ENCODE measurements around the gene ABHD8.

The ABHD8 gene

GRCh38 chr19:17243830-17244617 lies 59.2 kb downstream of the ABHD8 start:
- no peak for DNase-seq (ENCODE audit: low read depth in 2 of 2, low spot score in 1 of 2)

DNA sequence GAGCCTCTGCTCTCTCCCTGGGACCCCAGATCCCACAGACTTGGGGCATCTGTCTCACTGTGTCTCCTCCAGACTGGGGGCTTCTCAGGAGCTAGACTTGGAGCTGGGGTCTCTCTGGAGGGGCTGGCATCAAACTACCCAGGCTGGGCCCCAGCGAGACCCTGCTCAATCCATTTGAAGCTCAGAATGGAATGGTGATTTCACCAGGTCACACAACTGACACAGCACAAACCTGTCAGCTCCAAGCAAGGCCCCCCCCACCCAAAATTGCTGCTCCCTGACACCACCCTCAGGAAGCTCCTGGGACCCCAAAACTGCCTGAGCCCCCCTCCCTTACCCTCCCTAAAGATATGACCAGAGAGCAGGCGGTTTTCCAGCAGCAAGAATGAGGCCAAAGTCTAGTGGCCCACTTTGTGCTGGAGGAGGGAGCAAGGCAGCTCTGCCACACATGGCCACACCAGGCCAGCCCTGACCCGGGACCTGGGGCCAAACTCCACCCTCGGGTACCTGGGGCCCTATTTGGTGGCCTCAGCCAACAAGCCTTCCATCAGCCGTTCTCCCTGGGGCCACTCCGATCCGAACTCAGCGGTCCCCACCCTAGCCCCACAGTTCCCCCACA lies 59.9 kb downstream of the ABHD8 start:
- DNase-seq (ENCODE audit: low read depth in 2 of 2, low spot score in 1 of 2): no peak

DNA sequence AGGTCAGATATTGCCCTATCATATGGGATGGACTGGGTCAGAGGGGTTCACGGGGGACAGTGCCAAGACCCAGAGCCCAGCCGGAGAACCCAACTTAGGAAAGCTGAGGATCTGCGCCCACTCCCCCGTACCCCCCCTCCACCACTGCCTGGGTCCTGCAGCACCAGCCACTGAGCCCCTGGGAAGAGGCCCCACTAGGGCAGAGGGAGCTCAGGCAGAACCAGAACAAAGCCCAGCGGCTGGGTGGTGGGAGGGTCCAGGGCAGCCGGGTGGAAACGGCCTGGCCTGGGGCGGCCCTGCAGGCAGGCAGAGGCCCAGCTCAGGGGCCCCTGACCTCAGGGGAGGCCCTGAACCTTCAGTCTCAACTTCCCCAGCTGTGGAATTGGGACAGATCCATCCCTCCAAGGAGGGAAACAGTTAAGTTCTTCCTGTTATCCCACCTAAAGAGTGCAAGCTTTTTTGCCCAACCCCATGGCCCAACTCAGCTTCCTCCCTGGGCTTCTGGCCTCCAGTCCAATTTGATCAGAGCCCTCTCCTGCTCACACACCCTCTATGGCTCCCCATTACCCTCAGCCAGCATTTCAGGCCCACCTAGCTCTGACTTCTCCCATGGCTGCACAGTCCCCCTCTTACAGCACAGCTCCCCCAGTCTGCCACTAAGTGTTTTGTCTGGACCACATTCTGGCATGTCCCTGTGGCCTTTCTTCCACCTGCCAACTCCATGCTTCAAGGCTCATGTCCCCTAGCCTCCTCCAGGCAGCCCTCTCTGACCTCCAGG lies 60.6 kb downstream of the ABHD8 start:
- DNase-seq (ENCODE audit: low read depth in 2 of 2, low spot score in 1 of 2): no peak
